Right lobe of liver (tissue), 4 donors: ENCODE data around the gene CYGB.

Experiments used
- POLR2A ChIP-seq: fragments of 450-650 bp; IDR thresholded peaks from one replicate; pipeline ENCODE4 v1.6.1; 2017; ENCODE audit warnings: antibody characterized with exemption, mild to moderate bottlenecking
- TF ChIP-seq, protein P1 (sequence below), 4 donors: fragments of 200-600 bp in 3 of 4; fragments of 450-650 bp in 1 of 4; IDR thresholded peaks; one replicate each; pipeline versions ENCODE4 v1.5.1 to v1.8.0; 2016 to 2022; ENCODE audit warnings: antibody characterized with exemption in 4 of 4, mild to moderate bottlenecking in 2 of 4
- donor health status: DM: no; HTN: no; CAD: no.
- donor health status: DM: no; HTN: no; CAD: no.
- donor health status: DM: no; HTN: yes; CAD: no.

DNA sequence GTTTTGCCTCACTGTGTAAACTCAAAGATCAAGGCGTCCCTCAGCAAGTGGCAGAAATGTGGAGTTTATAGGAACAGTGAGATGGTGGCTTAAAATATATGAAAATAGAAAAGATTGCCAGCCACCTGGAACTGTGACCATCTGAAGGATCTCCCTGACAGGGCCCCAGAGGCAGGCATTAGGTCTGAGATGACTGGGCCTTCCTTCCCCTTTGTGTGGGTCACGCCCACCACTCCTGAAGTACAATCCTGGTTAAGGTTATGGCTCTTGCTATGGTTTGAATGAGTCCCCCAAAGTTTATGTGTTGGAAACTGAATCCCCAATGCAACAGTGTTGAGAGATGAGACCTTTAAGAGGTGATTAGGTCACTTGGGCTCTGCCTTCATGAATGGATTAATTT, 41.8 kb upstream of the CYGB start:
- TF ChIP-seq, protein P1, sequence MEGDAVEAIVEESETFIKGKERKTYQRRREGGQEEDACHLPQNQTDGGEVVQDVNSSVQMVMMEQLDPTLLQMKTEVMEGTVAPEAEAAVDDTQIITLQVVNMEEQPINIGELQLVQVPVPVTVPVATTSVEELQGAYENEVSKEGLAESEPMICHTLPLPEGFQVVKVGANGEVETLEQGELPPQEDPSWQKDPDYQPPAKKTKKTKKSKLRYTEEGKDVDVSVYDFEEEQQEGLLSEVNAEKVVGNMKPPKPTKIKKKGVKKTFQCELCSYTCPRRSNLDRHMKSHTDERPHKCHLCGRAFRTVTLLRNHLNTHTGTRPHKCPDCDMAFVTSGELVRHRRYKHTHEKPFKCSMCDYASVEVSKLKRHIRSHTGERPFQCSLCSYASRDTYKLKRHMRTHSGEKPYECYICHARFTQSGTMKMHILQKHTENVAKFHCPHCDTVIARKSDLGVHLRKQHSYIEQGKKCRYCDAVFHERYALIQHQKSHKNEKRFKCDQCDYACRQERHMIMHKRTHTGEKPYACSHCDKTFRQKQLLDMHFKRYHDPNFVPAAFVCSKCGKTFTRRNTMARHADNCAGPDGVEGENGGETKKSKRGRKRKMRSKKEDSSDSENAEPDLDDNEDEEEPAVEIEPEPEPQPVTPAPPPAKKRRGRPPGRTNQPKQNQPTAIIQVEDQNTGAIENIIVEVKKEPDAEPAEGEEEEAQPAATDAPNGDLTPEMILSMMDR (IDR thresholded peaks at IDR 0.05) = no peak
- no peak for TF ChIP-seq POLR2A
